GM18861 (cell line): Measurements from ENCODE around the gene CCDC141.

Experiments used
- ATAC-seq: cut with Tn5 transposase; IDR thresholded peaks from one replicate; pipeline ENCODE4 v1.9.1; 2021; ENCODE audit not compliant: unreplicated experiment

Gene CCDC141

DNA sequence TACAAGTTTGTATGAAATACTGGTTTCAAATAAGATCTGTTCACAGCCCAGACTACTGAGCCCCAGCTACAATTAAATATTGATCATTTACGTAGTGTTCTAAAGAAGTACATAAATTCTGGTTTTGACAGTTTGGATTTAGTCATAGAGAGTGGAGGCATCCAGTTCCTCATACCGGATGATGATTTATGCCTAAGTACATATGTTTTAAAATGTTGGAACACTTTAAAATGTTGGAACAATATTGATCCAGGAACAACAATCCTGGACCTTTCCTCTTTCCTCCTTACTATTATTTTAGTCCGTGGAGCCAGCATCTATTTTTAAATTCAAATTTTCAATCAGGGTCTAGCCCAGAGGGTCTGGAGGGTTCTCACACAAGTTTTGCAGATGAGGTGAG is 220.0 kb downstream of the CCDC141 start:
- no peak for ATAC-seq

DNA sequence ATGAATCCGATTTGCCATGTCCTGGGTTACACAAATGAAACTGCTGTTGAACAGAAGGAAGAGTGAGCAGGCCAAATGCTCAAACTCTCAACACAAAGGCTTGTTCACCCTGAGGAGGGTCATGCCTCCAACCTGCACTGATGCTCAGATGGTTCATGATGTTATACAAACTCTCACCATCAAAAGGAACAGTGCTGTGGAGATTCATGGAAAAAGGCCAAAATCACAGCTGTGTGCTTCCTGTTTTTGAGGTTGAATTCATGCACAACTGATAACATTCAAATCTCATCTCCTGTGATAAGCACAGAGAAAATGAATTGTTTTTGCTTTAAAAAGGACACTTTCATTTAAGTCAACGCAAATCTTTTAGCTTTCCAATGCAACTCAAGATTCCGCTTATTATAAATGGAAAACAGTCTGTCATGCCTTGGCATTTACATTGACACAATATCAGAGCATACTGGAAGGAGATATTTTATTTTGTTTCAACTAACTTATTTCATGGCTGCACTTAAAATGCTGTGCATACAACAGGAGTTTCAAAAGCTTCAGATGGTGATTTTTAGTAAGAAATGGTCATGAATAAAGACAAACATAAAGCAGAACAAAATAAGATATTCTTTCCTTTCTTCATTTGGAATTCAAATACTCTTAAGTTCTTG is 220.5 kb downstream of the CCDC141 start:
- no peak for ATAC-seq

DNA sequence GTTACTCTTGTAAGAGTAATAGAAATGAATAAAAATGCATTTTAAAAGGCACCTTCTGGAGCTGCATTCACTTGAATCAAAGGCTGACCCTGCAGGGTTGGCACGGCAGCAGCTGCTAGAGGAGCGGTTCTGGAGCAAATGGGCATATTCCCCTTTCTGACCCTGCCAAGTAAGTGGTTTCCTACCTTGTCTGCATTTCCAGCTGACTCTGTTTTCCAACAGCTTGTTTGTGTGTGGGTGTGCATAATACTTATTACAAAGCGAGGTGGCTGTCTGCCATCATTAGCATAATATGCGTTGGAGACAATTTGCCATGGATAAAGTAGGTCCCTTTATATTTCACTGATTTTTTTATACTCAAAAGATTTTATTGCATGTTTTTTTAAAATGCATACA is 221.5 kb downstream of the CCDC141 start:
- ATAC-seq = no peak

DNA sequence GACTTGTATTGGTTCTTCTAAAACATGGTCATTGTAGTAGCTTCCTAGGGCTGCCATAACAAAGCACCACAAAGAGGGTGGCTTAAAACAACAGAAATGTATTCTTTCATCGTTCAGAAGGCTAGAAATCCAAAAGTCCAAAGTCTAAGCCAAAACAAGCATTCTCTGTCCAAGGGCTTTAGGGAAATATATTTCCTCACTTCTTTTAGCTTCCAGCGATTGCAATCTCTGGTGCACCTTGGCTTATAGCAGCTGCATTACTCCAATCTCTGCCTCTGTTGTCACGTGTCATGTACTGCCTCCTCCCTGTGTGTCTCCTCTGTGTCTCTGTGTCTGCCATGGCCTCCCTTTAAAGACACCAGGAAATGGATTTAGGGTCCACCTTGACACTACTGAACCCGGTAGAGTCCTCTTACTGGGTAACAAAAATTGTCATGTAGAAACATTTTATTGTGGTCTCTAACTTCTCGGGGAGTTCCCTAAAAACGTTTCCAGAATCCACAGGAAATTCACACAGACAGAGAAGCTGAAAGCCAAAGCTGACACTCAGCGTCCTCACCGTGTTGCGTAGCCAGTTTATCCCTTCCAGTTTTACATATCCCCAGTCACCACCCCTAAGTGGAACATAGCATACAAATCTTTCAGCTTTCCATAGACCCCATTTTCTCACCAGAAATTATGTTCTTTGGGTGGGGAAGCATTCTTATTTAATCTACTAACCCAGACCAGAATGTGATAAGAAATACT is 222.0 kb downstream of the CCDC141 start:
- ATAC-seq = no peak

DNA sequence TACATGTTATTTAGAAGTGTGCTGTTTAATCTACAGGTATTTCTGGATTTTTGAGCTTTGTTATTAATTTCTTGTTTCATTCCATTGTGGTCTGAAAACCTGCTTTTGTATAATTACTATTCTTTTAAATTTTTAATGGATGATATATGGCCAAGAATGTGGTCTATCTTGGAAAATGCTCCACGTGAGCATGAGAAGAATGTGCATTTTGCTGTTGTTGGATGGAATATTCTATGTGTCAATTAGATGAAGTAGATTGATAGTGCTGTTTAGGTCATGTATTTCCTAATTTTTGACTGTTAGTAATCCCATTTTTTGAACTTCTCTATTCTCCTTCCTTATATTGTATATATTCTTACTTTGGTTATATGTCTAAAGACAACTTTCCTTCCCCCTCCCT is 222.8 kb downstream of the CCDC141 start:
- ATAC-seq = no peak

DNA sequence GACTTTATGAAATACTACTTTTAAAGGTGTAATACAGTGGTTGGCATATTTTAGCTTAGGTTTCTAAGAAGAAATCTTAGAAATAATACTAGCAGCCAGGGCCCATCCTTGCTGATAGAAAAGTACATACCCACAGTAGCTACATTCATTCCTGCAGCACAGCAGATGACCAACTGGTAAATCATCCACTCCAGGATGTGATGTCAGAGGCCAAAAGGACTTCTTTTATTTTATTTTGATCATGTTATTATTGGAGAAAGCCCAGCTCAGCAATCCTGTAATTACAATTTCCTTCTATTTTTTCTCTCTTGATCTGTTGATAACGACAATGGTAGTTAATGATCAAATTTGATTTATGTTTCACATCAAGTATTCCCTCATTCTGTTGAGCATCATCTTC is 224.8 kb downstream of the CCDC141 start:
- no peak for ATAC-seq

DNA sequence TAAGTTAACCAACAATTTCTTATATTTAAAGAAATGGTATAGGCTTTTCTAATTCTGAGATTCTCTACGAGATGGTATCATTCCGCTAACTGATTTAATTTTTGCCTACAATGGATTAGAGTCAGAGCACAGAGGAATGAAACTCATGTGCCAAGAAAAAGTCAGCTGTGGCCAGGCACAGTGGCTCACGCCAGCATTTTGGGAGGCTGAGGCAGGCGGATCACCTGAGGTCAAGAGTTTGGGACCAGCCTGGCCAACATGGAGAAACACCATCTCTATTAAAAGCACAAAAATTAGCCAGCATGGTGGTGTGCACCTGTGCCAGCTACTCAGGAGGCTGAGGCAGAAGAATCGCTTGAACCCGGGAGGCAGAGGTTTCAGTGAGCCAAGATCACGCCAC is 225.8 kb downstream of the CCDC141 start:
- no peak for ATAC-seq

DNA sequence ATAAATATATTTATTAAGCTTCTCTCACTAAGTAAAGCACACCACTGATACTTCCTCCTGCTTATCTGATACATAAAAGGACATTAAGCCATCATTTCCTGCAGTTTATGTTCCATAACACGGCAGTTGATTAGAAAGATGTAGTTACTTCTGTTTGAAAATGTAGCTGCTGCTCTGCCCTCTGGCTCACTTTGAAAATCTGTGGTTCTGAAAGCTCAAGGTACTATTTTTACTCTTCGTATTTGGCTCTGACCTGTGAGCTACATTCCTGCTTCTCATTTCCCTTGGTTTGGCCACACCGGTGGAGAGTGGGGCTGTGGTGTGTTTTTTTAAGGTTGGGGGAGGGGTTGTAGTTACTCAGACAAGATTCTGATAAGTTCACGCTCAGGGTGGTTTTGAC is 229.9 kb downstream of the CCDC141 start:
- no peak for ATAC-seq

DNA sequence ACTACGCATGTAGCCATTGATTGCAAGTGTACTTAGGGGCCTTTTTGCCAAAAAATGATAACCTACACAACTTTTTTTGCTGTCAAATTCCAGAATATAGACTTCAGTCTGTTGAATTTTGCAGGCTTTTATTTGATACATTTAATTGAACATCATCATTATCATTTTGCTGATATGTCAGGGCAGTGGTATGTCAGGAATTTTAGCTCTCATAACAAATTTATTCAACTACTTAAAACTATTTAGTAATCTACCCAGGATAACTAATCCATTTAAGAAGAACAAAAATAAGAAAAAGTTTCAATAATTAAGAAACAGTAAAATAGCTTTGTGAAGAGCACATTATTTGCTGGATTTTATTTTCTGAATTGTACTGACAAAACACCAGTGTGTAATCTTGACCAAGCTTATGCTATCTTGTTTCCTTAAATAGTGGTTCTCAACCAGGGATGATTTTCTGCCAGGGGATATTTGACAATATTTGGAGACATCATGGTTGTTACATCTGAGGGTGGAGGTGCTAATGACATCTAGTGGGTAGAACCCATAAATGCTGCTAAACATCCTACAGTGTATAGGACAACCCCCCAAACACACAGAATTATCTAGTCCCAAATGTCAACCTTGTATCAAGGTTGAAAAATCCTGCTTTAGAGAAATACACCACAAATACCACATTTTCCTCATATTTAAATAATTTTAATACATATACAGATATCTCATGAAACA is 230.6 kb downstream of the CCDC141 start:
- ATAC-seq = no peak

DNA sequence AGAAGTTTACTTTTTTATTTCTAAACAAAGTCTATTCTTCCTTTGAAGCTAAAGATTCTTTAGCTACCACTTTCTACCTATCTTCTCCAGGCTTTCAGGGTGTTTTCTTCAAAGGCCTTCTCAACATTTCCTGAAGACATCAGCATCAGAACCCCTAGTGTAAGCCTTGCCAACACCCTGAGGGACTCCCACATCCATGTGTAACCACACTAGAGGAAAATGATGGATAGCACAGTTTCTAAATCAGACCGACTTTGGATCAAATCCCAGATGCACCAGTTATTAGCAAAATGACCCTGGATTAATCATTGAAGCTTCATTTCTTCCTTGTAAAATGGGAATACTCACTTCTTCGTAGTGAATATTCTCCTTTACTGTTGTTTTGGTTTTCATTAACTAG is 238.0 kb downstream of the CCDC141 start:
- no peak for ATAC-seq

DNA sequence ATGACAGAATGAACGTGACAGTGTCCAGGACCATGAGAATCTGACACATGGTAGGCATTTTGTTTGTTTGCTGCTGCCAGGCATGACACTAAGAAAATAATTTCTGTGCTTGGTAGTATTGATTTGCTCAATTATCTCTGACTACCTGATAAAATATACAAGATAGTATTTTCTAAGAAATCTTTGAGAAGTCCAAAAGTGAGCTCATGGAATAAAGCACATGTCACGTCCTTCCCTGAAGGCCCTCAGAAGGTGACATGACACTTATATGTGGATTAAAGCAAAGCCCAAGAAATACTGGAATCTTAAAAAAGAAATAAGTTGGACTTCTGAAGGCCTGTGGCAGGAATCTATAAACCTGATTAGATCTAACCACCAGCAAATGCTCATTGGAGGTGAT is 238.9 kb downstream of the CCDC141 start:
- ATAC-seq = no peak

DNA sequence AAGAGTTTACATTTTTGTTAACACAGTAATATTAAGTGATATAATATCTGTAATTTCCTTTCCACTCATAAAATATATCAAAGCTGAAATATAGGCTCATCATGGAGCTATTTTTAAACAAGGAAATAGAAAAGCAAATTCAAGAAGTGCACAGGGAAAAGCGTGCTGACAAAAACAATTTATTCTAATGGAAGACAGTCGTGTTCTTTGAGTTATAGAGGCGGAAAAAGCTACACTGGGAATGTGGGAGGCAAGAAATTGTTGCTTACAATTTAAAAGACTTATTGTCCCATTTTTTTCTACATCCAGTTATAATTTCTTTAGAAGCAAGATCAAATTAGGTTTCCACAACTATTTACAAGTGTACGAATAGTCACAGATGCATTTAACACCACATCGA is 239.5 kb downstream of the CCDC141 start:
- ATAC-seq = no peak

DNA sequence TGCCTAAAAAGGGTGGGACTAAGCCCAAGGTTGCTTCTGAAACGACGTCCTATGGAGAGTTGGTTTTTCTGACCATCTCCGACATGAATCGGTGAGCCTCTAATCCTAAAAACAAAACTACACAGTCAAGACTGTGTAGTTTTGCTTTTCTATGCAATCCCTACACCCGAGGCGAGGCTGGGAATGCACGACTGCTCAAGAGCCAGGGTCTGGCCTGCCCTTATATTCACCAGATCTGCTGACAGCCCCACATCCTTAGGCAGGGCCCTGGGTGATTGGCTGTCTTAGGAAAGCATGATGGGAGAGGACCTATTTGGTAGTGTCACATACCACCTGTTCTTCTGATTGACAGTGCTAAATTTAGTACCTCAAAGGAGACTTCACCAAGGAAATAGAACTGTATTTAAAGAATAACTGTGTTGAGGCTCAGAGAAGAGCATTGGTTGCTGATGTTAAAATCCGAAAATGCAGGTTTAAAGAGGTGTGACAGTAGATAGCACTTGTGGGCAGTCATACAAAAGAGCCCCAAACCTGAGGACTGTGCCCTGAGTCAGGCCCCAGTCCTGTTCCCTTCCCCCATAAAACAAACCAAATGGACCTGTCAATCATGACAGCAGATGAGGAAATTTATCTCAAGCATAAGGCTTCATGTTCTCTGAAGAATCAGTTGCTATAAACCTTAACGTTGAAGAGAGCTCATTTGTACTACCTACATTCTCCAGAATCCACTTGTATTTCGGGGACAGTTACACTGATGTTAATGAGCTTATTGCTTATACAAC is 242.5 kb downstream of the CCDC141 start, which contains the start of gene TTN:
TTN (minus strand) TSS at position 197 of the 782 bp plus-strand sequence. CDS start 2,781 bp downstream, outside the sequence.
- ATAC-seq = no peak

DNA sequence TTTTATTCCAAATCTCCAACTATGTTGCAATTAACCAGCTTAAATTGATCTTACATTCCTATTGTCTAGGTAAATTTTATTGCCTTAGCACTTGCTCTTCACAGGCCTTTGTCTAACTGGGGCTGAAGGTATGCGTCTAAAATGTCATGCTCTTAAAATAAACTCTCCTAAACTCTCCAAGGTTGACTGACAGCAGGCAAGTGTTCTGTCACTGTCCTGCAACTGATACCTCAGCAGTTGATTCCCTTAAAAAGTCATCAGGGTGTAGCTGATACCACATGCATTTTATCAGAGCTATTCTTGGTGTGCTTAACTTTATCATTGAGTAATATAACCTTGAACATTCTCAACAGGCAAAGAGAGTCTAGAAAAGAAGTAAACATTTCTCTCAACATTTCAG is 243.4 kb downstream of the CCDC141 start:
- no peak for ATAC-seq

DNA sequence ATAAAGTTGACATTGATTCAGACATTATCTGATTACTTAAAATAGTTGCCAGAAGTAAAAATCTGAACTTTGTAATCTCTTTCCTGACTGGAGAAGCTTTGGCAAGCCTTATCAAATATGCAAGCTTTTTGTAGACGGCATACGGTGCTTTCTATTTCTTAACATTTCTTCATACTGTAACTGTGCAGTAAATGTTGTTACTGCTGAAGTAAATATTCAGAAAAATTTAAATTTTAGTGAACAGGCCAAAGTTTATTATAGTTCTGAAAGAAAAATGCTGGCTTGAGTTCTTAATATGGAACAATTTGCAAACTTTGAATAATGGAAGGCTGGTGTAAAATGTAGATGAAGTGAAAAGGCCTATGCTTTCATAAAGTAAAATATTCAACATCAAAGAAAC is 244.5 kb downstream of the CCDC141 start:
- ATAC-seq = no peak

DNA sequence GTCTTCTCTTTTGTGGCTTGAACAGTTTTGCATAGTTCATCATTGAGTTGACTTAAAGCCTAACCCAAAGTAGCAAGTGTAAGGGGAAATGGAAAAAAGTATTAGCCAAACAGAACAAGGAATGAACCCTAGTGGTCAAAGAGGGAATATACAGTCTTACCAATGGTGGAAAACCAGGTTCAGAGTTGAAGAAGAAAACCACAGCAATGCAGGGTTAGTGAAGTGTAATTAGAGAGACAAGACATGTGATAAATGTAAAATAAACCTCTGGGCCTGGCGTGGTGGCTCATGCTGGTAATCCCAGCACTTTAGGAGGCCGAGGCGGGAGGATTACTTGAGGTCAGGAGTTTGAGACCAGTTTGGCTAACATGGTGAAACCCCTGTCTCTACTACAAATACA is 245.1 kb downstream of the CCDC141 start:
- no peak for ATAC-seq

DNA sequence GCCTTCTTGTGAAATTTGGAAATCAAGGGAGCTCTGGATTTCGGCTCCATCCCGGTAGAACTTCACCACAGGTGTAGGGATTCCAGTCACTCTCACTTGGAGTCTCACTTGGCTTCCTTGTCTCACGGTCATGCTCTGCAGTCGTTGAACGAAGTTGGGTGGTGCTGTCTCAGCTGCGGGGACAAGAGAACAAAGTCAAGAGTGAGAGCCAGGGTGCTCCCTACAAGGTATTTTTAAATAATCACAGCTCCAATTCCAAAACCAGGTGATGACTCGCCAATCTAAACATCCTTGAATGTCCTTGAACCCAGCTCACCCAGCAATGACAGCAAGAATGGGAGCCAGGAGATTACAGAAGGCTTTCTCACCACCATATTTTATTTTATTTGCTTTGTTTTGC is 249.4 kb downstream of the CCDC141 start:
- ATAC-seq = no peak

DNA sequence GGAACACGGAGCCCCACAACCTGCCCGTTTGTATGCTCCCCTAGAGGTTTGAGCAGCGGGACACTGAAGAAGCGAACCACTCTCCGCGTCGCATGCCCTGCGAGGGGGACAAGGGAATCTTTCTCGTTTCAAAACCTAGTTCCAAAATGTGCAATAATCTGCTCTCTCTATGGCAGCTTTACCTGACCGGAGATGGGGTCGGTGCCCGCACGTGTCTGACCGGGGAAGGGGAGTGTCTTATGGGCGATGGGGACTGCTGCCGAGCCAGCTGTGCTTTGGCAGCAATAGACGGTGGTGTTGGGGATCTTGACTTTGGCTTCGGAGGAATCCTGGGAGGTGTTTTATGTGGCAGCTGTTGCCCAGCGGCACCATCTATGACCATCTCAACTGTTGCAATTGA is 250.6 kb downstream of the CCDC141 start:
- ATAC-seq = no peak

DNA sequence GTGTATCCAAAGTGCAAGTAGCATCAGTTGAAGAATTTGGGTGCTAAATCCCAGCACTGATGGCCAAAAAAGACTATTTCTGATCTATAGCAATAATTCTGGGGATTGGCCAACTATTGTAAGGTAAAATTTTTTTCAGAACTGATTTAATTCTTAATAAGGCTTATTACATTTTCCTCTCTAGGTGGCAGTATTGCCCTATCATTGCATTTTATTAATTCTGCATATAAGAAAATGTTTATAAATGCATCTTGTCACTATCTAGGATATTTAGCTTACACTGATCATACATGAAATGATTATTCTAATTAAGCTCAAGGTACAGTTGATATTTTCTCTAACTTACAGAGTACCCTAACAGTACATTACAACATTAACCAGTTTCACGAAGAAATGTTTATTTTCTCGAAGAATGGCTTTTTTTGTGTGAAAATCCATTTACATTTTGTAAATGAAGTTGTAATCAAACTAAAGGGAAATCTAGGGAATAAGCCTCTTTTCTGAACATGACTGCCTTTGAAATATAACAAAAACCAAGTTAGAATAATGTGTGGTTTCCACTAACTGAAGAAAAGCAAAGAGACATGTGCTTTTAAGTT is 253.8 kb downstream of the CCDC141 start:
- no peak for ATAC-seq

DNA sequence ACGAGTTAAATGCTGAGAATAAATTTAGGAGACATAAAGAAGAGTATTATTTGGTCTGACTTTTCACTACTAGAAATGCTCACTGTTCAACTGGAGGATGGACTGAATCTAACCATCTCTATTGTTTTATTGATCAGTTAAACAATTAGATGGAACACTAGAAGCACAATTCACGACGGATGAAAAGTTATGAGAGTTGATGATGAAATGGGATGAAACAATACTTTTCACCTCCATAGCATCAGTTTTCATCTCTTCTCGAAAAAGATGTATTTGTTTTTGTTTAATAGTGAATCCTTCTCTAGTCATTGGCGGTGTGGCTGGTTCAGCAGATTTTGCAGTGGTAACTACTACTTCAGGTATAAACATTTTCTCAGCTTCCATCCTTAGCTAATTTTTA is 262.0 kb downstream of the CCDC141 start:
- no peak for ATAC-seq

DNA sequence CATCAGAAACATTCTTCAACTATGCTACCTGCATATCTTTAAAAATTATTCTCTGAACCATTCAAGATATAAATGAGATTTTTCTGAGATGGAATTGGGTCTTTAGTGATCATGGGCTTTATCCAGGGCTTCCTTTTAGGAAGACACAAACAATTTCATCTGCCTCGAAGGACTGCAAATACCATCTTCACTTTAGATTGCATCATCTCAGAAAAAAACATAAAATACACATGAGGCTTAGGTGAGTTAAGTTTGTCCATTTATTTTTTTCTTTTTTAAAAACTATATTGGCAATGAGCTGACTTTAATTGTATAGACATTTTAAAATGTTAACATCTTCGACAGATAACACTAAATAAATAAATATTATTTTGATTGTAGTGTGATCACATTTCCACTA is 262.8 kb downstream of the CCDC141 start:
- no peak for ATAC-seq
